B cell (primary cell): ENCODE measurements around the gene TMEM108.

Experiments
- EZH2 ChIP-seq: IDR thresholded peaks from 2 replicates; pipeline ENCODE4 v1.6.1; 2012; ENCODE audit warnings: borderline replicate concordance, low read depth, mild to moderate bottlenecking, moderate library complexity, low read length; ENCODE audit not compliant: insufficient read depth, poor library complexity, severe bottlenecking
- TF ChIP-seq, protein P1 (sequence below): fragments of 200-600 bp; IDR thresholded peaks from one replicate; pipeline ENCODE4 v1.8.0; 2022; ENCODE audit warnings: antibody characterized with exemption, mild to moderate bottlenecking

- TF ChIP-seq, protein P1, sequence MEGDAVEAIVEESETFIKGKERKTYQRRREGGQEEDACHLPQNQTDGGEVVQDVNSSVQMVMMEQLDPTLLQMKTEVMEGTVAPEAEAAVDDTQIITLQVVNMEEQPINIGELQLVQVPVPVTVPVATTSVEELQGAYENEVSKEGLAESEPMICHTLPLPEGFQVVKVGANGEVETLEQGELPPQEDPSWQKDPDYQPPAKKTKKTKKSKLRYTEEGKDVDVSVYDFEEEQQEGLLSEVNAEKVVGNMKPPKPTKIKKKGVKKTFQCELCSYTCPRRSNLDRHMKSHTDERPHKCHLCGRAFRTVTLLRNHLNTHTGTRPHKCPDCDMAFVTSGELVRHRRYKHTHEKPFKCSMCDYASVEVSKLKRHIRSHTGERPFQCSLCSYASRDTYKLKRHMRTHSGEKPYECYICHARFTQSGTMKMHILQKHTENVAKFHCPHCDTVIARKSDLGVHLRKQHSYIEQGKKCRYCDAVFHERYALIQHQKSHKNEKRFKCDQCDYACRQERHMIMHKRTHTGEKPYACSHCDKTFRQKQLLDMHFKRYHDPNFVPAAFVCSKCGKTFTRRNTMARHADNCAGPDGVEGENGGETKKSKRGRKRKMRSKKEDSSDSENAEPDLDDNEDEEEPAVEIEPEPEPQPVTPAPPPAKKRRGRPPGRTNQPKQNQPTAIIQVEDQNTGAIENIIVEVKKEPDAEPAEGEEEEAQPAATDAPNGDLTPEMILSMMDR: no peak
- no peak for TF ChIP-seq EZH2
These were observed 390.9 kb downstream of the TMEM108 start for GRCh38 chr3:133429063-133429462.
